ENCODE results near the gene KLHL18.

DNA sequence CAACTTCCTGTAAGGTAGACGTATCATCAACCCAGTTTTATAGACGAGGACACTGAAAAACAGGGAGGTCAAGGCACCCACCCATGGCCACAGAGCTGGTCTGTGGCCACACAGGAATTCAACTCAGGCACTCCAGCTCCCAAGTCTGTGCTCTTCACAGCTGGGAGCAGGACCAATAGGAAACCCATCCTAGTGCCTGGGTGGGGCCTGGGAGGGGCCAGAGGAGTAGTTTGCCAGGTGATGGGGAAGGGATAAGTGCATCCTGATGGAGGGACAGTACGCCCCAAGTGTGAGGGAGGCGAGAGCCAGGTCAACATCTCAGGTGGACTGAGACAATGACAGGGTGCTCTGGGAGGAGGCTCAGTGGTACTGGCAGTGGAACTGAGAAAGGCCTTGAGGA is 22.1 kb upstream of the KLHL18 start:
- TF ChIP-seq CTCF (IDR thresholded peaks at IDR 0.05) (no peak), POLR2AphosphoS5 (IDR thresholded peaks at IDR 0.05; ENCODE audit: low read depth, low read length) (no peak)
